ENCODE data around the gene CACNA2D4.

GRCh38 chr12:1936406-1937320 is 18.2 kb upstream of the CACNA2D4 start:
- TF ChIP-seq CTCF (conservative IDR thresholded peaks at IDR 0.05 in 1 of 2, IDR thresholded peaks at IDR 0.05 in 1 of 2; ENCODE audit: low read depth in 1 of 2, low read length in 2 of 2) (no peak), EZH2 (IDR thresholded peaks at IDR 0.05; ENCODE audit: low read length, missing control alignments) (no peak)
